Endodermal cell (in vitro differentiated cells): ENCODE results near the gene KDF1. TPM values are rescaled to one million over a fixed set of nuclear protein-coding genes. Genes with fewer than 3 reads are reported as not detected.

Experiments
- DNase-seq: peaks from one replicate; pipeline ENCODE4 v3.0.0-alpha.2; 2017
- H3K27ac ChIP-seq: 2 replicates; pipeline ENCODE4 v1.5.1; 2013; ENCODE audit warnings: mild to moderate bottlenecking, low read depth, low read length, moderate library complexity
- H3K27me3 ChIP-seq: 2 replicates; pipeline ENCODE4 v1.6.1; 2013; ENCODE audit warnings: mild to moderate bottlenecking, low read length, moderate library complexity; ENCODE audit not compliant: insufficient read depth, control insufficient read depth, poor library complexity, severe bottlenecking
- H3K36me3 ChIP-seq: 2 replicates; pipeline ENCODE4 v1.7.0; 2013; ENCODE audit warnings: mild to moderate bottlenecking, low read length, moderate library complexity; ENCODE audit not compliant: control insufficient read depth, insufficient read depth
- H3K4me1 ChIP-seq: one replicate; pipeline ENCODE4 v1.7.0; 2013; ENCODE audit warnings: low read length; ENCODE audit not compliant: control insufficient read depth, insufficient read depth
- H3K4me3 ChIP-seq: 2 replicates; pipeline ENCODE4 v1.5.1; 2013; ENCODE audit warnings: mild to moderate bottlenecking, low read length, moderate library complexity
- H3K9ac ChIP-seq: 2 replicates; pipeline ENCODE4 v1.6.1; 2013; ENCODE audit warnings: mild to moderate bottlenecking, low read length, moderate library complexity; ENCODE audit not compliant: poor library complexity, severe bottlenecking; ENCODE audit errors: extremely low read depth
- H3K9me3 ChIP-seq: 2 replicates; pipeline ENCODE4 v1.6.1; 2013; ENCODE audit warnings: mild to moderate bottlenecking, low read length, moderate library complexity; ENCODE audit not compliant: control insufficient read depth
- H3K27ac Mint-ChIP-seq: 2 replicates; pipeline ENCODE4 v1.8.0; 2020; ENCODE audit warnings: mixed read lengths
- H3K27me3 Mint-ChIP-seq: 2 replicates; pipeline ENCODE4 v1.8.0; 2021; ENCODE audit warnings: mild to moderate bottlenecking, mixed read lengths; ENCODE audit not compliant: insufficient read depth
- H3K36me3 Mint-ChIP-seq: 2 replicates; pipeline ENCODE4 v1.8.0; 2020; ENCODE audit warnings: low read depth, mixed read lengths
- H3K4me1 Mint-ChIP-seq: 2 replicates; pipeline ENCODE4 v1.8.0; 2020; ENCODE audit warnings: mixed read lengths
- H3K4me3 Mint-ChIP-seq: 2 replicates; pipeline ENCODE4 v1.8.0; 2020; ENCODE audit warnings: mild to moderate bottlenecking, moderate library complexity, mixed read lengths
- H3K9me3 Mint-ChIP-seq: 2 replicates; pipeline ENCODE4 v1.8.0; 2020; ENCODE audit warnings: mild to moderate bottlenecking, mixed read lengths
- CTCF ChIP-seq: fragments of 200-600 bp; sonication (generic); conservative IDR thresholded peaks from 2 replicates; pipeline ENCODE4 v1.5.0; 2021; ENCODE audit warnings: antibody characterized with exemption, mild to moderate bottlenecking
- WGBS, 2 experiments: methylation state at CpG; one replicate each; pipeline versions ENCODE4 v1.1.5 to v1.1.7; 2013; ENCODE audit warnings: missing lambda C conversion rate in 2 of 2, mixed read lengths in 1 of 2; ENCODE audit not compliant: insufficient coverage in 1 of 2, insufficient read length in 1 of 2; 5-methylcytosine and 5-hydroxymethylcytosine counted together
- total RNA-seq, 2 donors: library from RNA; stranded (reverse); fragmentation: NEBNext Ultra II Directional in 1 of 2; extraction: Animal tissue kit (Norgen Biotek cat#: 25700) in 1 of 2; gene quantifications; 2 replicates in 1 of 2; 3 replicates in 1 of 2; pipeline ENCODE4 v1.2.1, GENCODE V29; 2021

KDF1 gene
- total RNA-seq, 2 donors from 2014 or later = 17.2 to 22.7 TPM

GRCh38 chr1:26921126-26921539, 39.1 kb downstream of the KDF1 start:
- 21 to 37% methylated on average over 5 to 7 of the region's 7 CpGs for WGBS, 2 experiments
- peak overlapping the region; percentile 97 for H3K4me3 ChIP-seq
- H3K27ac ChIP-seq = peak overlapping the region; percentile 25
- peak overlapping the region; percentile 83 for H3K9ac ChIP-seq
- peaks cover 25% of the 10 kb centered on the region for H3K36me3 Mint-ChIP-seq
- no peak for DNase-seq
- H3K4me1 Mint-ChIP-seq = peaks cover 16% of the 10 kb centered on the region
- H3K36me3 ChIP-seq = peaks cover 25% of the 10 kb centered on the region
- H3K9me3 ChIP-seq = no peaks in the 10 kb centered on the region
- no peak for TF ChIP-seq CTCF
- no peaks in the 10 kb centered on the region for H3K27me3 ChIP-seq
- peak overlapping the region; percentile 96 for H3K27ac Mint-ChIP-seq
- peak overlapping the region; percentile 86 for H3K4me3 Mint-ChIP-seq
- H3K9me3 Mint-ChIP-seq = no peaks in the 10 kb centered on the region
- no peaks in the 10 kb centered on the region for H3K27me3 Mint-ChIP-seq
- H3K4me1 ChIP-seq = peaks cover 8% of the 10 kb centered on the region

- no peaks in the 10 kb centered on the region for H3K9me3 ChIP-seq
- no peaks in the 10 kb centered on the region for H3K36me3 Mint-ChIP-seq
- H3K9ac ChIP-seq = no peak overlapping the region
- H3K9me3 Mint-ChIP-seq = no peaks in the 10 kb centered on the region
- peak overlapping the region; percentile 52 for H3K27ac Mint-ChIP-seq
- H3K27me3 ChIP-seq = no peaks in the 10 kb centered on the region
- H3K27me3 Mint-ChIP-seq = no peaks in the 10 kb centered on the region
- no peak overlapping the region for H3K4me3 ChIP-seq
- H3K4me1 ChIP-seq = peaks cover 18% of the 10 kb centered on the region
- no peak for TF ChIP-seq CTCF
- peaks cover 27% of the 10 kb centered on the region for H3K4me1 Mint-ChIP-seq
- no peaks in the 10 kb centered on the region for H3K36me3 ChIP-seq
- no peak overlapping the region for H3K27ac ChIP-seq
- H3K4me3 Mint-ChIP-seq = no peak overlapping the region
- WGBS, 2 experiments = 68 to 85% methylated on average over 2 to 5 of the region's 5 CpGs
- no peak for DNase-seq
These were observed 44.9 kb downstream of the KDF1 start for GRCh38 chr1:26915204-26915842.

GRCh38 chr1:26913754-26914619, 46.3 kb downstream of the KDF1 start, which contains the start of gene NR0B2:
Gene NR0B2 (minus strand): TSS chr1:26913975. CDS start chr1:26913940, 35 bp downstream.
- peak within 1 kb of the TSS; percentile 34 for H3K4me3 Mint-ChIP-seq
- H3K27me3 Mint-ChIP-seq = peaks cover 6% of the 10 kb centered on the region
- H3K27ac ChIP-seq = no peak within 1 kb of the TSS
- no peaks in the 10 kb centered on the region for H3K27me3 ChIP-seq
- H3K9ac ChIP-seq = no peak within 1 kb of the TSS
- no peaks in the 10 kb centered on the region for H3K9me3 ChIP-seq
- peak; percentile 77 for DNase-seq
- no peaks in the 10 kb centered on the region for H3K36me3 ChIP-seq
- no peak for TF ChIP-seq CTCF
- H3K4me3 ChIP-seq = no peak within 1 kb of the TSS
- no peaks in the 10 kb centered on the region for H3K36me3 Mint-ChIP-seq
- peaks cover 18% of the 10 kb centered on the region for H3K4me1 ChIP-seq
- WGBS, 2 experiments = 87 to 89% methylated on average over 10 to 16 of the region's 16 CpGs
- H3K9me3 Mint-ChIP-seq = no peaks in the 10 kb centered on the region
- peak within 1 kb of the TSS; percentile 93 for H3K27ac Mint-ChIP-seq
- peaks cover 31% of the 10 kb centered on the region for H3K4me1 Mint-ChIP-seq
